Psoas muscle (tissue), 8 donors: Measurements from ENCODE around the gene ABCC2. TPM values are rescaled to one million over a fixed set of nuclear protein-coding genes. Genes with fewer than 3 reads are reported as not detected.

Experiments used
- ATAC-seq, 4 donors: fragments of 200-7000 bp; cut with Tn5 transposase; one replicate each; pipeline ENCODE4 v1.9.1; 2020; ENCODE audit warnings: moderate library complexity in 3 of 4, mild to moderate bottlenecking in 2 of 4
- DNase-seq, 2 donors: peaks; one replicate each; pipeline ENCODE4 v3.0.0-alpha.2; 2020
- H3K27ac ChIP-seq: fragments of 200-600 bp; one replicate; pipeline ENCODE4 v1.8.0; 2022
- H3K27me3 ChIP-seq, 3 donors: fragments of 200-600 bp in 1 of 3; one replicate each; pipeline versions ENCODE4 v1.6.1 to v1.8.0; 2013 to 2022; ENCODE audit warnings: low read length in 2 of 3, mild to moderate bottlenecking in 2 of 3, moderate library complexity in 1 of 3; ENCODE audit not compliant: insufficient read depth in 3 of 3
- H3K36me3 ChIP-seq, 2 donors: fragments of 200-600 bp in 1 of 2; one replicate each; pipeline versions ENCODE4 v1.6.1 to v1.8.0; 2013 to 2022; ENCODE audit warnings: low read depth in 1 of 2, mild to moderate bottlenecking in 1 of 2, moderate library complexity in 1 of 2; ENCODE audit not compliant: insufficient read depth in 1 of 2
- H3K4me1 ChIP-seq: fragments of 200-600 bp; one replicate; pipeline ENCODE4 v1.8.0; 2022
- H3K4me3 ChIP-seq: fragments of 200-600 bp; one replicate; pipeline ENCODE4 v1.8.0; 2022; ENCODE audit warnings: mild to moderate bottlenecking
- H3K9me3 ChIP-seq: fragments of 200-600 bp; one replicate; pipeline ENCODE4 v1.8.0; 2022
- WGBS, 3 donors: extraction: QIAGEN DNeasy Blood & Tissue Kit; methylation state at CpG; one replicate each; pipeline versions ENCODE4 v1.1.6 to v1.1.7; 2013; 5-methylcytosine and 5-hydroxymethylcytosine counted together
- intact Hi-C, 2 donors: fragments of 100-400 bp; cut with DNase I; formaldehyde crosslinking; loops; one replicate each; pipeline versions ENCODE4 v1.11.0 to v1.14.2; 2022
- polyA plus RNA-seq, 3 donors: library from polyadenylated mRNA; stranded (reverse); fragments of 200-250 nt; gene quantifications; one replicate each; pipeline ENCODE4 v1.2.3, GENCODE V29; 2013
- total RNA-seq, 4 donors: library from RNA; stranded (reverse); fragmentation: NEBNext Ultra II Directional in 2 of 4; extraction: Animal tissue kit (Norgen Biotek cat#: 25700) in 2 of 4; gene quantifications; one replicate each; pipeline versions ENCODE4 v1.2.1 to v1.2.4, GENCODE V29; 2021 to 2023
- TF ChIP-seq, protein P1 (sequence below): fragments of 200-600 bp; IDR thresholded peaks from one replicate; pipeline ENCODE4 v1.8.0; 2022; ENCODE audit warnings: antibody characterized with exemption
- donor health status: healthy with polysubstance abuse.
- donor health status: DM: no; HTN: no; CAD: no; lungs with moderate emphysema.
- donor health status: Bipolar disorder and iron deficiency.
- donor health status: healthy.
- donor health status: DM: yes; HTN: yes; CAD: no.
- donor health status: DM: no; HTN: no; CAD: no.
- donor health status: DM: no; HTN: no; CAD: no.
- donor health status: DM: yes; HTN: yes; CAD: no.

ABCC2 gene
- total and polyA plus RNA-seq, 7 donors: 0.23 to 2.3 (median 0.64) TPM

- no peaks in the 10 kb centered on the region for H3K27me3 ChIP-seq
- H3K4me1 ChIP-seq: no peaks in the 10 kb centered on the region
- TF ChIP-seq, protein P1, sequence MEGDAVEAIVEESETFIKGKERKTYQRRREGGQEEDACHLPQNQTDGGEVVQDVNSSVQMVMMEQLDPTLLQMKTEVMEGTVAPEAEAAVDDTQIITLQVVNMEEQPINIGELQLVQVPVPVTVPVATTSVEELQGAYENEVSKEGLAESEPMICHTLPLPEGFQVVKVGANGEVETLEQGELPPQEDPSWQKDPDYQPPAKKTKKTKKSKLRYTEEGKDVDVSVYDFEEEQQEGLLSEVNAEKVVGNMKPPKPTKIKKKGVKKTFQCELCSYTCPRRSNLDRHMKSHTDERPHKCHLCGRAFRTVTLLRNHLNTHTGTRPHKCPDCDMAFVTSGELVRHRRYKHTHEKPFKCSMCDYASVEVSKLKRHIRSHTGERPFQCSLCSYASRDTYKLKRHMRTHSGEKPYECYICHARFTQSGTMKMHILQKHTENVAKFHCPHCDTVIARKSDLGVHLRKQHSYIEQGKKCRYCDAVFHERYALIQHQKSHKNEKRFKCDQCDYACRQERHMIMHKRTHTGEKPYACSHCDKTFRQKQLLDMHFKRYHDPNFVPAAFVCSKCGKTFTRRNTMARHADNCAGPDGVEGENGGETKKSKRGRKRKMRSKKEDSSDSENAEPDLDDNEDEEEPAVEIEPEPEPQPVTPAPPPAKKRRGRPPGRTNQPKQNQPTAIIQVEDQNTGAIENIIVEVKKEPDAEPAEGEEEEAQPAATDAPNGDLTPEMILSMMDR: no peak
- intact Hi-C loops: no loop called here
- 84 to 96% (median 90%) methylated on average over 3 of the region's 3 CpGs for WGBS, 3 donors
- ATAC-seq (no peak), DNase-seq (no peak)
- H3K9me3 ChIP-seq: no peaks in the 10 kb centered on the region
- H3K4me3 ChIP-seq: no peak overlapping the region
- peaks cover 0 to 42% of the 10 kb centered on the region in 2 donors for H3K36me3 ChIP-seq
- no peak overlapping the region for H3K27ac ChIP-seq
These were observed 71.2 kb downstream of the ABCC2 start for GRCh38 chr10:99853655-99854054.

- Histone ChIP-seq H3K27ac (no peak overlapping the region), H3K27me3 (no peaks in the 10 kb centered on the region), H3K4me3 (no peak overlapping the region), H3K4me1 (no peaks in the 10 kb centered on the region), H3K9me3 (no peaks in the 10 kb centered on the region), H3K36me3 (peaks cover 0 to 33% of the 10 kb centered on the region in 2 donors)
- TF ChIP-seq, protein P1: peak; percentile 20
- intact Hi-C loops: no loop called here
- no peak for DNase-seq
- 46 to 59% (median 49%) methylated on average over 6 of the region's 6 CpGs for WGBS, 3 donors
- ATAC-seq: no peak
These were observed 72.4 kb downstream of the ABCC2 start for GRCh38 chr10:99854860-99855259.

GRCh38 chr10:99855479-99856071 is 73.1 kb downstream of the ABCC2 start:
- Histone ChIP-seq H3K27ac (no peak overlapping the region), H3K4me1 (no peaks in the 10 kb centered on the region), H3K36me3 (peaks cover 0 to 26% of the 10 kb centered on the region in 2 donors), H3K9me3 (no peaks in the 10 kb centered on the region), H3K27me3 (no peaks in the 10 kb centered on the region), H3K4me3 (no peak overlapping the region)
- TF ChIP-seq, protein P1: no peak
- WGBS, 3 donors: 86 to 93% (median 91%) methylated on average over 8 of the region's 8 CpGs
- DNase-seq (no peak), ATAC-seq (no peak)
- intact Hi-C loops: no loop called here

DNA sequence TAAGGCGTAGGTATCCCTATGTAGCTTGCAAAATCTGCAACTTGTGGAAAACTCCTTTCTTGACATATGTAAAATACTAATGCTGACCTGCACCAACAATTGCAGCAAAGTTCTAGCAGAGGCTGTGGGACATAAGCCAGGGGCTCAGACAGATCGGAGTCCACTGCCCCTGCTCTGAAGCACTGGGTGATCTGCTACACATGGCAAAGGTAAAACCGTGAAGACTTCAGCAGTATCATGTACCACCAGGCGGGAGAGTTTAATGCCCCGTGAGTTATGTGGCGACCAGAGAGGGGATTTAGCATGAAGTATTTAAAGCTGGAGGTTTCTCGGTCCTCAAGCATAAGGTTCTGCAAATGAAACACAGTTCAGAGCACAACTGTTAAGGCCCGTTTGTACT is 76.4 kb downstream of the ABCC2 start:
- 50 to 63% (median 51%) methylated on average over 8 of the region's 8 CpGs for WGBS, 3 donors
- intact Hi-C loops: no loop called here
- Histone ChIP-seq H3K36me3 (no peaks in the 10 kb centered on the region), H3K4me3 (no peak overlapping the region), H3K4me1 (no peaks in the 10 kb centered on the region), H3K9me3 (no peaks in the 10 kb centered on the region), H3K27ac (no peak overlapping the region), H3K27me3 (no peaks in the 10 kb centered on the region)
- TF ChIP-seq, protein P1: no peak
- ATAC-seq: no peak
- DNase-seq: no peak

DNA sequence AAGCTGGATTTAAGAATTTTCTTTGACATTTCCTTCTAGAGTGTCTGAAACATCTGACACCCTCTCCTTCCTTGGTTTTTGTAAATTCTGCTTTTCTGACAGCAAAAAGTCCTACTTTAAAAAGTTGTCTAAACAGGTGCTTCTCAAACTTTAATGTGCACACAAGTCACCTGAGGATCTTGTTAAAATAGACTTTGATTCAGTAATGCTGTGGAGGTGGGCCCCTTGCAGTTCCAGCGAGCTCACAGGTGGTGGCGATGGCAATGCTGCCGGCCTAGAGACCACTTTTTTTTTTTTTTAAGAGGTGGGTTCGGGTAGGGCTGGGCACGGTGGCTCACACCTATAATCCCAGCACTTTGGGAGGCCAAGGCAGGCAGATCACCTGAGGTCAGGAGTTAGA is 77.1 kb downstream of the ABCC2 start:
- Histone ChIP-seq H3K27me3 (no peaks in the 10 kb centered on the region), H3K9me3 (no peaks in the 10 kb centered on the region), H3K4me3 (no peak overlapping the region), H3K27ac (no peak overlapping the region), H3K4me1 (no peaks in the 10 kb centered on the region), H3K36me3 (no peaks in the 10 kb centered on the region)
- ATAC-seq (no peak), DNase-seq (no peak)
- WGBS, 3 donors: 40 to 41% (median 40%) methylated on average over 5 of the region's 5 CpGs
- TF ChIP-seq, protein P1: no peak
- intact Hi-C loops: no loop called here
